K562 (cell line): ENCODE data around the gene PPP1R10. TPM values are rescaled to one million over a fixed set of nuclear protein-coding genes. Genes with fewer than 3 reads are reported as not detected.

Source experiments
- C11orf30 ChIP-seq: fragments of 450-650 bp; IDR thresholded peaks from 2 replicates; pipeline ENCODE4 v1.6.1; 2016; ENCODE audit warnings: low read depth, mild to moderate bottlenecking
- DEAF1 ChIP-seq: fragments of 450-650 bp; formaldehyde crosslinking; IDR thresholded peaks from 2 replicates; pipeline ENCODE4 v1.4.0; 2020; ENCODE audit warnings: mild to moderate bottlenecking, moderate library complexity
- FOXA1 ChIP-seq: fragments of 450-650 bp; IDR thresholded peaks from 2 replicates; pipeline ENCODE4 v1.6.1; 2016; ENCODE audit warnings: mild to moderate bottlenecking, borderline replicate concordance
- FOXP1 ChIP-seq: sonication (generic); formaldehyde crosslinking; IDR thresholded peaks from 2 replicates; pipeline ENCODE4 v1.8.0; 2022; ENCODE audit warnings: mild to moderate bottlenecking, missing genetic modification reagents
- JUNB ChIP-seq: fragments of 450-650 bp; formaldehyde crosslinking; conservative IDR thresholded peaks from 2 replicates; pipeline ENCODE4 v1.4.0; 2020; ENCODE audit warnings: mild to moderate bottlenecking
- MAFK ChIP-seq: IDR thresholded peaks from 2 replicates; pipeline ENCODE4 v1.6.1; 2011; ENCODE audit warnings: low read length, improper control_type of control experiment
- PYGO2 ChIP-seq: fragments of 450-650 bp; IDR thresholded peaks from 2 replicates; pipeline ENCODE4 v1.6.1; 2016; ENCODE audit warnings: mild to moderate bottlenecking, missing genetic modification characterization, moderate library complexity, missing compliant biosample characterization
- RERE ChIP-seq: sonication (generic); formaldehyde crosslinking; IDR thresholded peaks from 2 replicates; pipeline ENCODE4 v1.8.0; 2023; ENCODE audit warnings: missing genetic modification reagents, mild to moderate bottlenecking, borderline replicate concordance
- SMAD1 ChIP-seq: fragments of 150-350 bp; IDR thresholded peaks from 2 replicates; pipeline ENCODE4 v1.6.1; 2014; ENCODE audit warnings: low read length, low read depth; ENCODE audit not compliant: partially characterized antibody
- SRSF1 ChIP-seq: fragments of 200-400 bp; formaldehyde crosslinking; IDR thresholded peaks from 2 replicates; pipeline ENCODE4 v1.6.1; 2017; ENCODE audit warnings: mild to moderate bottlenecking, low read depth, low read length, moderate library complexity
- ZNF146 ChIP-seq: IDR thresholded peaks from one replicate; pipeline ENCODE4 v1.6.1; 2018; ENCODE audit warnings: missing compliant biosample characterization; ENCODE audit not compliant: unreplicated experiment
- ZNF76 ChIP-seq: fragments of 250-450 bp; sonication (Bioruptor Pico); IDR thresholded peaks from 2 replicates; pipeline ENCODE4 v1.4.0; 2020; ENCODE audit warnings: mild to moderate bottlenecking, moderate library complexity, borderline replicate concordance
- ZNF766 ChIP-seq: fragments of 200-800 bp; sonication (Bioruptor generic); conservative IDR thresholded peaks from 2 replicates; pipeline ENCODE4 v1.6.1; 2016; ENCODE audit warnings: missing genetic modification characterization, missing compliant biosample characterization
- polyA plus RNA-seq, 8 experiments: library from polyadenylated mRNA; depleted of rRNA in 4 of 8; stranded (reverse) in 5 of 8; unstranded in 3 of 8; fragments of >200 nt; fragmentation: Nextera tagmentation in 2 of 8; fragmentation: Illumina TruSeq in 1 of 8; extraction: Ambion mirVana in 2 of 8; extraction: Trizol in 1 of 8; gene quantifications; 2 replicates each; pipeline versions ENCODE4 v1.2.1 to v1.2.3, GENCODE V29; 2011 to 2014; ENCODE audit warnings: inconsistent platforms in 1 of 8, missing spikeins in 1 of 8
- total RNA-seq, 7 experiments: library from RNA; depleted of rRNA in 6 of 7; stranded (reverse); fragments of >200 nt in 6 of 7; fragmentation: Illumina TruSeq in 2 of 7; extraction: Trizol in 2 of 7; gene quantifications; 2 replicates each; pipeline versions ENCODE4 v1.2.1 to v1.2.3, GENCODE V29; 2011 to 2021; ENCODE audit warnings: low replicate concordance in 1 of 7
- TF ChIP-seq, protein P1 (sequence below), 2 experiments: fragments of 450-650 bp in 1 of 2; IDR thresholded peaks; 2 replicates each; pipeline ENCODE4 v1.6.1; 2011 to 2017; ENCODE audit warnings: low read depth in 2 of 2, antibody characterized with exemption in 1 of 2, borderline replicate concordance in 1 of 2, low read length in 1 of 2, mild to moderate bottlenecking in 1 of 2, mixed read lengths in 1 of 2; ENCODE audit not compliant: control insufficient read depth in 1 of 2
- TF ChIP-seq, protein P2 (sequence below): IDR thresholded peaks from 2 replicates; pipeline ENCODE4 v1.6.1; 2011; ENCODE audit not compliant: insufficient read length; ENCODE audit errors: extremely low read depth

The PPP1R10 gene
- total and polyA plus RNA-seq, 9 of the 15 experiments (the other 6 are each of a cell fraction or from before 2014, with no cell fraction given), result 14.1 to 65.5 (median 32.6) TPM

- TF ChIP-seq ZNF766 (CRISPR knock-in tag) (0 out of 2 replicates have a peak, but pooled peaks have one; percentile 22), FOXA1 (no peak), RERE (no peak), ZNF76 (CRISPR knock-in tag) (0 out of 2 replicates have a peak, but pooled peaks have one; percentile 76), JUNB (CRISPR knock-in tag) (no peak; the same call in 1 of the 2 replicates), PYGO2 (no peak; the same call in 1 of the 2 replicates), MAFK (no peak; the same call in 1 of the 2 replicates), SMAD1 (peak; percentile 100), C11orf30 (no peak; the same call in none of the 2 replicates), SRSF1 (no peak), ZNF146 (CRISPR knock-in tag) (no peak), DEAF1 (CRISPR knock-in tag) (peak; percentile 64), FOXP1 (peak; percentile 26; the same call in 1 of the 2 replicates)
- TF ChIP-seq, protein P1, sequence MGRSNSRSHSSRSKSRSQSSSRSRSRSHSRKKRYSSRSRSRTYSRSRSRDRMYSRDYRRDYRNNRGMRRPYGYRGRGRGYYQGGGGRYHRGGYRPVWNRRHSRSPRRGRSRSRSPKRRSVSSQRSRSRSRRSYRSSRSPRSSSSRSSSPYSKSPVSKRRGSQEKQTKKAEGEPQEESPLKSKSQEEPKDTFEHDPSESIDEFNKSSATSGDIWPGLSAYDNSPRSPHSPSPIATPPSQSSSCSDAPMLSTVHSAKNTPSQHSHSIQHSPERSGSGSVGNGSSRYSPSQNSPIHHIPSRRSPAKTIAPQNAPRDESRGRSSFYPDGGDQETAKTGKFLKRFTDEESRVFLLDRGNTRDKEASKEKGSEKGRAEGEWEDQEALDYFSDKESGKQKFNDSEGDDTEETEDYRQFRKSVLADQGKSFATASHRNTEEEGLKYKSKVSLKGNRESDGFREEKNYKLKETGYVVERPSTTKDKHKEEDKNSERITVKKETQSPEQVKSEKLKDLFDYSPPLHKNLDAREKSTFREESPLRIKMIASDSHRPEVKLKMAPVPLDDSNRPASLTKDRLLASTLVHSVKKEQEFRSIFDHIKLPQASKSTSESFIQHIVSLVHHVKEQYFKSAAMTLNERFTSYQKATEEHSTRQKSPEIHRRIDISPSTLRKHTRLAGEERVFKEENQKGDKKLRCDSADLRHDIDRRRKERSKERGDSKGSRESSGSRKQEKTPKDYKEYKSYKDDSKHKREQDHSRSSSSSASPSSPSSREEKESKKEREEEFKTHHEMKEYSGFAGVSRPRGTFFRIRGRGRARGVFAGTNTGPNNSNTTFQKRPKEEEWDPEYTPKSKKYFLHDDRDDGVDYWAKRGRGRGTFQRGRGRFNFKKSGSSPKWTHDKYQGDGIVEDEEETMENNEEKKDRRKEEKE (IDR thresholded peaks at IDR 0.05; ENCODE audit: borderline replicate concordance in 1 of 2, control insufficient read depth in 1 of 2, low read depth in 2 of 2, low read length in 1 of 2), result peak in 1 of 2 experiments; percentile 93; a peak in 1 of 4 replicates
- TF ChIP-seq, protein P2, sequence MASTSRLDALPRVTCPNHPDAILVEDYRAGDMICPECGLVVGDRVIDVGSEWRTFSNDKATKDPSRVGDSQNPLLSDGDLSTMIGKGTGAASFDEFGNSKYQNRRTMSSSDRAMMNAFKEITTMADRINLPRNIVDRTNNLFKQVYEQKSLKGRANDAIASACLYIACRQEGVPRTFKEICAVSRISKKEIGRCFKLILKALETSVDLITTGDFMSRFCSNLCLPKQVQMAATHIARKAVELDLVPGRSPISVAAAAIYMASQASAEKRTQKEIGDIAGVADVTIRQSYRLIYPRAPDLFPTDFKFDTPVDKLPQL, result peak; percentile 97
Measured at GRCh38 chr6:30616811-30617564, at the start of gene PPP1R10 (continued).
